HEK293 (cell line): ENCODE data around the gene TSPAN11.

Experiments
- ATF2 ChIP-seq: fragments of 450-650 bp; formaldehyde crosslinking; IDR thresholded peaks from 2 replicates; pipeline ENCODE4 v1.5.1; 2016; ENCODE audit warnings: missing biosample characterization, missing genetic modification characterization, low read depth
- CTCF ChIP-seq: fragments of 450-650 bp; formaldehyde crosslinking; IDR thresholded peaks from 2 replicates; pipeline ENCODE4 v1.5.1; 2016; ENCODE audit warnings: missing biosample characterization, missing genetic modification characterization
- KLF8 ChIP-seq: fragments of 450-650 bp; formaldehyde crosslinking; IDR thresholded peaks from 2 replicates; pipeline ENCODE4 v1.5.1; 2016; ENCODE audit warnings: missing biosample characterization, missing genetic modification characterization
- PRDM10 ChIP-seq: fragments of 450-650 bp; formaldehyde crosslinking; IDR thresholded peaks from 2 replicates; pipeline ENCODE4 v1.5.1; 2016; ENCODE audit warnings: missing biosample characterization, missing genetic modification characterization
- REST ChIP-seq: fragments of 450-650 bp; formaldehyde crosslinking; IDR thresholded peaks from 2 replicates; pipeline ENCODE4 v1.5.1; 2016; ENCODE audit warnings: missing biosample characterization, missing genetic modification characterization
- SP2 ChIP-seq: fragments of 450-650 bp; formaldehyde crosslinking; IDR thresholded peaks from 2 replicates; pipeline ENCODE4 v1.5.1; 2016; ENCODE audit warnings: missing biosample characterization, missing genetic modification characterization
- SP3 ChIP-seq: fragments of 450-650 bp; formaldehyde crosslinking; IDR thresholded peaks from 2 replicates; pipeline ENCODE4 v1.5.1; 2016; ENCODE audit warnings: missing biosample characterization, missing genetic modification characterization
- ZFP3 ChIP-seq: fragments of 450-650 bp; formaldehyde crosslinking; IDR thresholded peaks from 2 replicates; pipeline ENCODE4 v1.5.1; 2016; ENCODE audit warnings: low read depth, missing biosample characterization, missing genetic modification characterization
- ZNF10 ChIP-seq: fragments of 450-650 bp; formaldehyde crosslinking; IDR thresholded peaks from 2 replicates; pipeline ENCODE4 v1.5.1; 2017; ENCODE audit warnings: missing biosample characterization, missing genetic modification characterization
- ZNF138 ChIP-seq: fragments of 450-650 bp; formaldehyde crosslinking; IDR thresholded peaks from 2 replicates; pipeline ENCODE4 v1.5.1; 2016; ENCODE audit warnings: missing biosample characterization, missing genetic modification characterization, borderline replicate concordance
- ZNF362 ChIP-seq: fragments of 450-650 bp; formaldehyde crosslinking; IDR thresholded peaks from 2 replicates; pipeline ENCODE4 v1.5.1; 2016; ENCODE audit warnings: missing biosample characterization, missing genetic modification characterization
- ZNF513 ChIP-seq: fragments of 450-650 bp; IDR thresholded peaks from 2 replicates; pipeline ENCODE4 v1.5.1; 2018; ENCODE audit warnings: missing biosample characterization, missing genetic modification characterization
- ZNF530 ChIP-seq: fragments of 450-650 bp; formaldehyde crosslinking; IDR thresholded peaks from 2 replicates; pipeline ENCODE4 v1.5.1; 2016; ENCODE audit warnings: low read depth, missing biosample characterization, missing genetic modification characterization

GRCh38 chr12:30942936-30943335 lies 16.4 kb downstream of the TSPAN11 start:
- no peak for TF ChIP-seq SP2 (tag by site-specific recombination)
- no peak for TF ChIP-seq REST (tag by site-specific recombination)
- no peak for TF ChIP-seq KLF8
- TF ChIP-seq CTCF (tag by site-specific recombination) = no peak
- no peak for TF ChIP-seq ZNF362 (tag by site-specific recombination)
- TF ChIP-seq PRDM10 (tag by site-specific recombination) = no peak
- no peak for TF ChIP-seq ATF2 (tag by site-specific recombination)
- no peak for TF ChIP-seq ZNF513
- no peak for TF ChIP-seq ZNF138 (tag by site-specific recombination)
- TF ChIP-seq ZFP3 = no peak
- no peak for TF ChIP-seq ZNF530 (tag by site-specific recombination)
- TF ChIP-seq SP3 (tag by site-specific recombination) = no peak
- TF ChIP-seq ZNF10 (tag by site-specific recombination) = no peak
